ENCODE measurements around the gene CIDEA.

GRCh38 chr18:12251311-12251710, 2.9 kb upstream of the CIDEA start:
- TF ChIP-seq CREB5 (CRISPR knock-in tag; IDR thresholded peaks at IDR 0.05; ENCODE audit: low read depth) (no peak), ARNTL (CRISPR knock-in tag; IDR thresholded peaks at IDR 0.05; ENCODE audit: borderline replicate concordance, low read depth) (no peak)
